Aorta (tissue), 5 donors: ENCODE measurements around the gene POLR2H. TPM values are rescaled to one million over a fixed set of nuclear protein-coding genes. Genes with fewer than 3 reads are reported as not detected.

ENCODE experiments used
- ATAC-seq: fragments of 200-7000 bp; cut with Tn5 transposase; one replicate; pipeline ENCODE4 v1.9.1; 2022; ENCODE audit warnings: moderate library complexity; ENCODE audit not compliant: low FRiP score
- DNase-seq, 2 donors: peaks; one replicate each; pipeline ENCODE4 v3.0.0-alpha.2; 2020
- H3K27ac ChIP-seq, 2 donors: one replicate each; pipeline ENCODE4 v1.5.1; 2013; ENCODE audit warnings: low read length in 2 of 2, mild to moderate bottlenecking in 2 of 2, moderate library complexity in 2 of 2, control low read depth in 1 of 2, inconsistent platforms in 1 of 2, low read depth in 1 of 2
- H3K27me3 ChIP-seq, 2 donors: one replicate each; pipeline ENCODE4 v1.6.1; 2013; ENCODE audit warnings: control low read depth in 1 of 2, low read length in 1 of 2, mild to moderate bottlenecking in 1 of 2, moderate library complexity in 1 of 2; ENCODE audit not compliant: insufficient read depth in 2 of 2, control insufficient read depth in 1 of 2
- H3K36me3 ChIP-seq, 2 donors: one replicate each; pipeline ENCODE4 v1.6.1; 2013; ENCODE audit warnings: control low read depth in 1 of 2, low read length in 1 of 2, mild to moderate bottlenecking in 1 of 2; ENCODE audit not compliant: insufficient read depth in 2 of 2, control insufficient read depth in 1 of 2
- H3K4me1 ChIP-seq, 2 donors: one replicate each; pipeline ENCODE4 v1.6.1; 2013; ENCODE audit warnings: low read length in 2 of 2, control low read depth in 1 of 2, mild to moderate bottlenecking in 1 of 2, moderate library complexity in 1 of 2; ENCODE audit not compliant: insufficient read depth in 2 of 2, control insufficient read depth in 1 of 2
- H3K4me3 ChIP-seq, 2 donors: one replicate each; pipeline ENCODE4 v1.5.1; 2013; ENCODE audit warnings: low read length in 2 of 2, control low read depth in 1 of 2, mild to moderate bottlenecking in 1 of 2
- H3K9me3 ChIP-seq: one replicate; pipeline ENCODE4 v1.6.1; 2013; ENCODE audit warnings: mild to moderate bottlenecking, low read length; ENCODE audit not compliant: control insufficient read depth
- WGBS, 2 donors: extraction: QIAGEN DNeasy Blood & Tissue Kit; methylation state at CpG; one replicate each; pipeline ENCODE4 v1.1.7; 2013; 5-methylcytosine and 5-hydroxymethylcytosine counted together
- intact Hi-C, 2 donors: fragments of 100-400 bp; cut with DNase I; formaldehyde crosslinking; loops; one replicate each; pipeline versions ENCODE4 v1.14.2 to v1.15.0; 2022
- polyA plus RNA-seq, 2 donors: library from polyadenylated mRNA; stranded (reverse); fragments of 200-250 nt; gene quantifications; one replicate each; pipeline ENCODE4 v1.2.3, GENCODE V29; 2013
- total RNA-seq, 2 donors: library from RNA; stranded (reverse); fragmentation: NEBNext Ultra II Directional; extraction: Animal tissue kit (Norgen Biotek cat#: 25700); gene quantifications; one replicate each; pipeline ENCODE4 v1.2.1, GENCODE V29; 2021
- donor health status: healthy with polysubstance abuse.
- donor health status: Bipolar disorder and iron deficiency.
- donor health status: DM: no; HTN: no; CAD: no.
- donor health status: DM: no; HTN: no; CAD: no.
- donor health status: DM: yes; HTN: yes; CAD: no.

Gene POLR2H
- total and polyA plus RNA-seq, 4 donors = 43.9 to 151 (median 57.3) TPM

DNA sequence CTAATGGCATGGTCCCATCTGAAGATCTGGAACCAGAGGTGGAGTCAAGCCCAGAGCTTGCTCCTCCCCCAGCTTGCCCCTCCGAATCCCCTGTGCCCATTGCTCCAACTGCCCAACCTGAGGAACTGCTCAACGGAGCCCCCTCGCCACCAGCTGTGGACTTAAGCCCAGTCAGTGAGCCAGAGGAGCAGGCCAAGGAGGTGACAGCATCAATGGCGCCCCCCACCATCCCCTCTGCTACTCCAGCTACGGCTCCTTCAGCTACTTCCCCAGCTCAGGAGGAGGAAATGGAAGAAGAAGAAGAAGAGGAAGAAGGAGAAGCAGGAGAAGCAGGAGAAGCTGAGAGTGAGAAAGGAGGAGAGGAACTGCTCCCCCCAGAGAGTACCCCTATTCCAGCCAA, 39.8 kb upstream of the POLR2H start:
- Histone ChIP-seq H3K36me3 (peaks cover 5 to 31% of the 10 kb centered on the region in 2 donors), H3K27me3 (no peaks in the 10 kb centered on the region), H3K4me1 (peaks cover 0 to 3% of the 10 kb centered on the region in 2 donors), H3K9me3 (no peaks in the 10 kb centered on the region), H3K4me3 (no peak overlapping the region), H3K27ac (no peak overlapping the region)
- ATAC-seq (no peak), DNase-seq (no peak)
- 59 to 65% methylated on average over 4 to 5 of the region's 5 CpGs for WGBS, 2 donors
- intact Hi-C loops = loop anchor here (2.0 kb wide), 1 partner anchor 13 kb away; no protein-coding TSS in a partner anchor

DNA sequence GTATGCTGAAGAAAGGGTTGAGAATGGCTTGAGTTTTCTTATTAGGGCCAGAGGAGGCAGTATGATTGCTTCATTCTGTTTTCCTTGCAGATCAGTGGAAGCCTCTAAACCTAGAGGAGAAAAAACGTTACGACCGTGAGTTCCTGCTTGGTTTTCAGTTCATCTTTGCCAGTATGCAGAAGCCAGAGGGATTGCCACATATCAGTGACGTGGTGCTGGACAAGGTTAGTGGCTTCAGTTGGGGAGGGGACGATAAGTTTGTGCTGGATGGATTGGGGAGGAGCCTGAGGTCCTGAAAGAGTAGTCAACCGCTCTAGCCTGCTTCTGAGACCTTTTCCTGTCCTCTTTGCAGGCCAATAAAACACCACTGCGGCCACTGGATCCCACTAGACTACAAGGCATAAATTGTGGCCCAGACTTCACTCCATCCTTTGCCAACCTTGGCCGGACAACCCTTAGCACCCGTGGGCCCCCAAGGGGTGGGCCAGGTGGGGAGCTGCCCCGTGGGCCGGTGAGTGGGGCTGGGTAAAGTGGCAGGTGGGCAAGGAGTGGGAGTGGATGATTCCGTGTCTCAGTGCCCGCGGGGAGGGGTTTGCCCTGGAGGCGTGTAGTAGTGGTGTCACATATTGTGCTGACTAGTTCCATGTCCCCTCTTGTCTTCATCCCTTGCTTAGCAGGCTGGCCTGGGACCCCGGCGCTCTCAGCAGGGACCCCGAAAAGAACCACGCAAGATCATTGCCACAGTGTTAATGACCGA, 38.6 kb upstream of the POLR2H start:
- H3K36me3 ChIP-seq = peaks cover 5 to 39% of the 10 kb centered on the region in 2 donors
- H3K27ac ChIP-seq = no peak overlapping the region
- WGBS, 2 donors = 83 to 86% methylated on average over 20 of the region's 20 CpGs
- no peaks in the 10 kb centered on the region for H3K27me3 ChIP-seq
- DNase-seq (peak in 1 of 2 donors; percentile 66), ATAC-seq (peak; percentile 63)
- intact Hi-C loops = no loop called here
- no peaks in the 10 kb centered on the region for H3K4me1 ChIP-seq
- H3K9me3 ChIP-seq = no peaks in the 10 kb centered on the region
- no peak overlapping the region for H3K4me3 ChIP-seq

DNA sequence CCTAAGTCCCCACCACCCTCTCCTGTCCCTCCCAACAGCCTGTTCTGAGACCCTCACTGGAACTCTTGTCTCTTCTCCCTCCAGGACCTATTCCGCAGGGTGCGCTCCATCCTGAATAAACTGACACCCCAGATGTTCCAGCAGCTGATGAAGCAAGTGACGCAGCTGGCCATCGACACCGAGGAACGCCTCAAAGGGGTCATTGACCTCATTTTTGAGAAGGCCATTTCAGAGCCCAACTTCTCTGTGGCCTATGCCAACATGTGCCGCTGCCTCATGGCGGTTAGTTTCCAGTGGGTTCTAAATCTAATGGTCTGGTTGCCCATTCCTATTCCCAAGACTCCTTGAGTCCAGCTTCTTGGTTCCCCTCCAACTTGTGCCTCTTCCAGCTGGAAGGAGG, 37.8 kb upstream of the POLR2H start:
- Histone ChIP-seq H3K9me3 (no peaks in the 10 kb centered on the region), H3K27ac (no peak overlapping the region), H3K4me3 (no peak overlapping the region), H3K4me1 (no peaks in the 10 kb centered on the region), H3K36me3 (peaks cover 5 to 43% of the 10 kb centered on the region in 2 donors), H3K27me3 (no peaks in the 10 kb centered on the region)
- WGBS, 2 donors = 76 to 77% methylated on average over 8 of the region's 8 CpGs
- intact Hi-C loops = no loop called here
- ATAC-seq (peak; percentile 2), DNase-seq (no peak)

DNA sequence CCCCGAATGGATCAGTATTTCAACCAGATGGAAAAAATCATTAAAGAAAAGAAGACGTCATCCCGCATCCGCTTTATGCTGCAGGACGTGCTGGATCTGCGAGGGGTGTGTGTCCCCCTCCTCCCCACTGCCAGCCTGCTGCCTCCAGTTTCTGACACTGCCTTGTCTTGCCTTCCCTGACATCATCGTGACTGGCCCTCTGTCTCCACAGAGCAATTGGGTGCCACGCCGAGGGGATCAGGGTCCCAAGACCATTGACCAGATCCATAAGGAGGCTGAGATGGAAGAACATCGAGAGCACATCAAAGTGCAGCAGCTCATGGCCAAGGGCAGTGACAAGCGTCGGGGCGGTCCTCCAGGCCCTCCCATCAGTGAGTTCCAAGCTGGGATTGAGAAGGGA, 36.2 kb upstream of the POLR2H start:
- H3K36me3 ChIP-seq = peaks cover 5 to 46% of the 10 kb centered on the region in 2 donors
- H3K27me3 ChIP-seq = no peaks in the 10 kb centered on the region
- H3K27ac ChIP-seq = no peak overlapping the region
- H3K4me1 ChIP-seq = no peaks in the 10 kb centered on the region
- H3K9me3 ChIP-seq = no peaks in the 10 kb centered on the region
- ATAC-seq (no peak), DNase-seq (no peak)
- 86 to 87% methylated on average over 13 of the region's 13 CpGs for WGBS, 2 donors
- no peak overlapping the region for H3K4me3 ChIP-seq
- intact Hi-C loops = no loop called here

DNA sequence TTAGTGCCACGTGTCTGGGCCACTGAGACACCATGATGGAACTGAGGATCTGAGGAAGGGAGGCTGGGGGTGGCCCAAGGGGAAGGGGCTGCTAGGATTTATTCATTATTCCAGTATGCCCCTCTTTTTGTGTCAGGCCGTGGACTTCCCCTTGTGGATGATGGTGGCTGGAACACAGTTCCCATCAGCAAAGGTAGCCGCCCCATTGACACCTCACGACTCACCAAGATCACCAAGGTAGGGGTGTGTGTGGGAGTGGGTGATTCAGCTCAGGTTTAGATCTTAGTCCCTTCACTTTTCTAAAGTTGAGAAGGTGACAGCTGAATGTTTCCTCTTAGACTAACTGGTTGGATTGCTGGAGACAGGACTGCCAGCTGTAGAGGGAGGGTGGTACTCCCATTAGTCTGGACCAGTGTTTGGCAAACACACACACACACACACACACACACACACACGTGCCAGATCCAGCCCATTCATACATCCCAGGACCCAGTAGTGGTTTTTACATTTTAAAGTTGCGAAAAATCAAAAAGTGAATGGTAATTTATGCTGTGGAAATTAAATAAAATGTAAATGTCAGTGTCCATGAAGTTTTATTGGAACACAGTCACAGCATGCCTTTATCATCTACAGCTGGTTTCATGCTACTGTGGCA, 35.7 kb upstream of the POLR2H start:
- intact Hi-C loops = no loop called here
- Histone ChIP-seq H3K27me3 (no peaks in the 10 kb centered on the region), H3K27ac (no peak overlapping the region), H3K4me1 (no peaks in the 10 kb centered on the region), H3K4me3 (no peak overlapping the region), H3K36me3 (peaks cover 5 to 46% of the 10 kb centered on the region in 2 donors), H3K9me3 (no peaks in the 10 kb centered on the region)
- no peak for DNase-seq
- WGBS, 2 donors = 71 to 78% methylated on average over 6 of the region's 6 CpGs
- ATAC-seq = no peak

DNA sequence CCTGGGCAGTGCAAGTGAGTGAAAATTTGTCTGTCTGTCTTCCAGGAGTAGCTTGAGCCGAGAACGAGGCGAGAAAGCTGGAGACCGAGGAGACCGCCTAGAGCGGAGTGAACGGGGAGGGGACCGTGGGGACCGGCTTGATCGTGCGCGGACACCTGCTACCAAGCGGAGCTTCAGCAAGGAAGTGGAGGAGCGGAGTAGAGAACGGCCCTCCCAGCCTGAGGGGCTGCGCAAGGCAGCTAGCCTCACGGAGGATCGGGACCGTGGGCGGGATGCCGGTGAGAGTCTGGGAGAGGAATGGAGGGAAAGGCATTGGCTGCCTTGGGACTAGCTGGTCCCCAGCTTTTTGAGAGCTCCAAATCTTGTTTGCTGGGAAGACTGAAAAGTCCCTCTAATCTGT, 34.3 kb upstream of the POLR2H start:
- H3K27ac ChIP-seq = no peak overlapping the region

DNA sequence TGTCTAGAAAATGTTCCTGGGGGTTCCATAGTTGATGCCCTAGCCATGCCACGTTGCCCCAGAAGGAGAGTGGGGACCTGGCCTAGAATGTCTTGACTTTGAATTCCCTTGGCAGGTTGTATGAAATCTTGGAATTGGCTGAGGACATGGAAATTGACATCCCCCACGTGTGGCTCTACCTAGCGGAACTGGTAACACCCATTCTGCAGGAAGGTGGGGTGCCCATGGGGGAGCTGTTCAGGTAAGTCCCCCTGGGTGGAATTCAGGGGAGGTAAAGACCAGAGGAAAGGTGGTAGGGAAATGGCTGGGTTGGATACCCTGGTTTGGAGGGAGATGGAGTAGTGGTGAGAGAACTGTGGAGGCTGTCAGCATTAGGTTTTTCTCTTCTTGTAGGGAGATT, 33.0 kb upstream of the POLR2H start:
- no peaks in the 10 kb centered on the region for H3K9me3 ChIP-seq
- H3K27ac ChIP-seq = no peak overlapping the region
- ATAC-seq = no peak
- intact Hi-C loops = no loop called here
- H3K4me3 ChIP-seq = no peak overlapping the region
- DNase-seq = no peak
- 56 to 66% methylated on average over 3 of the region's 3 CpGs for WGBS, 2 donors
- H3K36me3 ChIP-seq = peaks cover 14 to 32% of the 10 kb centered on the region in 2 donors
- no peaks in the 10 kb centered on the region for H3K27me3 ChIP-seq
- H3K4me1 ChIP-seq = no peaks in the 10 kb centered on the region

More for the DNA sequence above, 34.3 kb upstream of the POLR2H start:
- no peaks in the 10 kb centered on the region for H3K9me3 ChIP-seq
- H3K4me3 ChIP-seq = no peak overlapping the region
- DNase-seq (no peak), ATAC-seq (no peak)
- peaks cover 10 to 42% of the 10 kb centered on the region in 2 donors for H3K36me3 ChIP-seq
- no peaks in the 10 kb centered on the region for H3K4me1 ChIP-seq
- intact Hi-C loops = no loop called here
- no peaks in the 10 kb centered on the region for H3K27me3 ChIP-seq
- WGBS, 2 donors = 91 to 93% methylated on average over 21 of the region's 21 CpGs

DNA sequence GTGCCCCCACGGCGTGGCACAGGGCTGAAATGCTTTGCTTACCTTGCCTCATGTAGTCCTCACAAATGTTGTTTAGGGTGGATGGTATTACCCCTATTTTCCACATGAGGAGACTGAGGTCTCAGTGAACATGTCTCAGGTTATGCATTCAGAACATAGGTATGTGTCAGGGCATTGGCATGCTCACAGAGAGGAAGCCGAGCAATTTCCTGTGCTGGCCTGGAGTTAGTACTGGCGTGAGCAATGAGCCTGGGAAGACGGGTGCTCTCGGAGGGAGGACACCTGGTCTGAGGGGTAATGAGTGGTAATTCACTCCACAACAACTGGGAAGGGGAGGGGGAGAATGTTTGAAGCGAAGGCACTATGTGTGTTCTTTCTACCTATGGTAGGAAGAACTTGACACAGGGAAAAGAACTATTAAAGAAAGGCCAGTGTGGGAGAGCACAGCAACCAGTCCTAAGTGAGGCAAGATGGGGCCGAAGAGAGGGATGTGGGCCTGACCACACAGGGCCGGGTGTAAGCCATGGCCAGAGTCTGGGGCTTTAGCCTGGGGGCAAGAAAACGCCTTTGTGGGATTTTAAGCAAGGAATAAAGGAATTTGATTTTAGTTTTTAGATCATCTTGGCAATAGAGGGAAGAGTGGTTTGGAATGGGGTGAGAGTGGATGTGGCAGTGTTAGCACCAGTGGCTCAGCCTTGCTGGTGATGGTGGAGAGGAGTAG, 29.0 kb upstream of the POLR2H start:
- H3K4me1 ChIP-seq = no peaks in the 10 kb centered on the region
- H3K4me3 ChIP-seq = no peak overlapping the region
- ATAC-seq (no peak), DNase-seq (peak in 1 of 2 donors; percentile 65)
- intact Hi-C loops = no loop called here
- 54 to 60% methylated on average over 10 of the region's 10 CpGs for WGBS, 2 donors
- H3K36me3 ChIP-seq = peaks cover 8 to 10% of the 10 kb centered on the region in 2 donors
- H3K9me3 ChIP-seq = no peaks in the 10 kb centered on the region
- no peaks in the 10 kb centered on the region for H3K27me3 ChIP-seq
- H3K27ac ChIP-seq = no peak overlapping the region
